ENCODE results near the gene PHYHD1. TPM values are rescaled to one million over a fixed set of nuclear protein-coding genes. Genes with fewer than 3 reads are reported as not detected.

PHYHD1 gene
- 19.0 TPM for polyA plus RNA-seq
- long read RNA-seq, donor 1, result 0 reads
- long read RNA-seq, donor 2, result 0 reads
- long read RNA-seq, donor 3, result 0 reads
- long read RNA-seq, donor 4, result 0 reads
- long read RNA-seq, donor 5, result 0 reads
- long read RNA-seq, donor 6, result 0 reads
- long read RNA-seq, donor 7, result 0 reads
- long read RNA-seq, donor 8, result 0 reads
- long read RNA-seq, donor 9, result 0 reads
- long read RNA-seq, donor 10, result 0 reads
- long read RNA-seq, donor 11, result 0 reads

GRCh38 chr9:128920381-128921058 lies at the start of gene PHYHD1:
Gene PHYHD1, plus strand, starts transcription at chr9:128920982. Its CDS starts 1,342 bp downstream, at chr9:128922324.
- DNase-seq, result no peak
- peak within 1 kb of the TSS; percentile 79 for H3K4me3 ChIP-seq (ENCODE audit: low read length)
- peaks cover 3% of the 10 kb centered on the region for H3K9me3 ChIP-seq (ENCODE audit: control insufficient read depth, low read depth, low read length)
- peak within 1 kb of the TSS; percentile 63 for H3K27ac ChIP-seq (ENCODE audit: low read length)
- peaks cover 13% of the 10 kb centered on the region for H3K4me1 ChIP-seq (ENCODE audit: control insufficient read depth, insufficient read depth, low read length)
- H3K36me3 ChIP-seq (ENCODE audit: control insufficient read depth, insufficient read depth, low read length), result peaks cover 20% of the 10 kb centered on the region
- WGBS (ENCODE audit: insufficient coverage, low lambda C conversion rate), result no CpG with 5 or more reads among the region's 13 CpGs
- no peaks in the 10 kb centered on the region for H3K27me3 ChIP-seq (ENCODE audit: control insufficient read depth, insufficient read depth, low read length)

- H3K27me3 ChIP-seq (ENCODE audit: control insufficient read depth, insufficient read depth, low read length), result no peaks in the 10 kb centered on the region
- DNase-seq, result peak in 1 of 2 donors; percentile 29
- no peaks in the 10 kb centered on the region for H3K9me3 ChIP-seq (ENCODE audit: control insufficient read depth, low read depth, low read length)
- WGBS (ENCODE audit: insufficient coverage, low lambda C conversion rate), result no CpG with 5 or more reads among the region's 5 CpGs
- H3K36me3 ChIP-seq (ENCODE audit: control insufficient read depth, insufficient read depth, low read length), result no peaks in the 10 kb centered on the region
- H3K4me1 ChIP-seq (ENCODE audit: control insufficient read depth, insufficient read depth, low read length), result peaks cover 21% of the 10 kb centered on the region
- no peak overlapping the region for H3K4me3 ChIP-seq (ENCODE audit: low read length)
- no peak overlapping the region for H3K27ac ChIP-seq (ENCODE audit: low read length)
Observed at GRCh38 chr9:128877852-128878251, 42.9 kb upstream of the PHYHD1 start.

GRCh38 chr9:128881884-128882676 lies 38.7 kb upstream of the PHYHD1 start, which contains the start of the genes KYAT1 and LRRC8A:
Gene KYAT1, minus strand, starts transcription at chr9:128881950. Its CDS starts 36,545 bp downstream, at chr9:128845405.
Gene LRRC8A, plus strand, starts transcription at chr9:128882133. Its CDS starts 25,032 bp downstream, at chr9:128907165.
- peak; percentile 97 to 98 for DNase-seq
- H3K9me3 ChIP-seq (ENCODE audit: control insufficient read depth, low read depth, low read length), result no peaks in the 10 kb centered on the region
- H3K27me3 ChIP-seq (ENCODE audit: control insufficient read depth, insufficient read depth, low read length), result no peaks in the 10 kb centered on the region
- peaks cover 25% of the 10 kb centered on the region for H3K4me1 ChIP-seq (ENCODE audit: control insufficient read depth, insufficient read depth, low read length)
- H3K4me3 ChIP-seq (ENCODE audit: low read length), result peak within 1 kb of the TSS; percentile 83
- WGBS (ENCODE audit: insufficient coverage, low lambda C conversion rate), result no CpG with 5 or more reads among the region's 70 CpGs
- H3K36me3 ChIP-seq (ENCODE audit: control insufficient read depth, insufficient read depth, low read length), result peaks cover 15% of the 10 kb centered on the region
- H3K27ac ChIP-seq (ENCODE audit: low read length), result peak within 1 kb of the TSS; percentile 88

GRCh38 chr9:128882677-128883603 lies 37.8 kb upstream of the PHYHD1 start:
- peaks cover 20% of the 10 kb centered on the region for H3K4me1 ChIP-seq (ENCODE audit: control insufficient read depth, insufficient read depth, low read length)
- WGBS (ENCODE audit: insufficient coverage, low lambda C conversion rate), result no CpG with 5 or more reads among the region's 19 CpGs

GRCh38 chr9:128884164-128884563 lies 36.6 kb upstream of the PHYHD1 start:
- no peak for DNase-seq
- Histone ChIP-seq H3K27me3 (ENCODE audit: control insufficient read depth, insufficient read depth, low read length) (no peaks in the 10 kb centered on the region), H3K4me1 (ENCODE audit: control insufficient read depth, insufficient read depth, low read length) (peaks cover 20% of the 10 kb centered on the region), H3K27ac (ENCODE audit: low read length) (no peak overlapping the region), H3K36me3 (ENCODE audit: control insufficient read depth, insufficient read depth, low read length) (peaks cover 31% of the 10 kb centered on the region), H3K9me3 (ENCODE audit: control insufficient read depth, low read depth, low read length) (no peaks in the 10 kb centered on the region), H3K4me3 (ENCODE audit: low read length) (no peak overlapping the region)
- no CpG with 5 or more reads among the region's 2 CpGs for WGBS (ENCODE audit: insufficient coverage, low lambda C conversion rate)

More at GRCh38 chr9:128882677-128883603, 37.8 kb upstream of the PHYHD1 start:
- peak in 1 of 2 donors; percentile 46 for DNase-seq
- H3K36me3 ChIP-seq (ENCODE audit: control insufficient read depth, insufficient read depth, low read length), result peaks cover 19% of the 10 kb centered on the region
- H3K27ac ChIP-seq (ENCODE audit: low read length), result peak overlapping the region; percentile 88
- H3K4me3 ChIP-seq (ENCODE audit: low read length), result peak overlapping the region; percentile 83
- H3K9me3 ChIP-seq (ENCODE audit: control insufficient read depth, low read depth, low read length), result no peaks in the 10 kb centered on the region
- H3K27me3 ChIP-seq (ENCODE audit: control insufficient read depth, insufficient read depth, low read length), result no peaks in the 10 kb centered on the region

GRCh38 chr9:128885376-128885775 lies 35.4 kb upstream of the PHYHD1 start:
- DNase-seq, result no peak
- Histone ChIP-seq H3K27ac (ENCODE audit: low read length) (no peak overlapping the region), H3K36me3 (ENCODE audit: control insufficient read depth, insufficient read depth, low read length) (peaks cover 32% of the 10 kb centered on the region), H3K9me3 (ENCODE audit: control insufficient read depth, low read depth, low read length) (no peaks in the 10 kb centered on the region), H3K27me3 (ENCODE audit: control insufficient read depth, insufficient read depth, low read length) (no peaks in the 10 kb centered on the region), H3K4me3 (ENCODE audit: low read length) (no peak overlapping the region), H3K4me1 (ENCODE audit: control insufficient read depth, insufficient read depth, low read length) (peaks cover 17% of the 10 kb centered on the region)
- WGBS (ENCODE audit: insufficient coverage, low lambda C conversion rate), result no CpG with 5 or more reads among the region's 8 CpGs

GRCh38 chr9:128885798-128886197 lies 35.0 kb upstream of the PHYHD1 start:
- Histone ChIP-seq H3K27me3 (ENCODE audit: control insufficient read depth, insufficient read depth, low read length) (no peaks in the 10 kb centered on the region), H3K27ac (ENCODE audit: low read length) (no peak overlapping the region), H3K4me1 (ENCODE audit: control insufficient read depth, insufficient read depth, low read length) (peaks cover 13% of the 10 kb centered on the region), H3K36me3 (ENCODE audit: control insufficient read depth, insufficient read depth, low read length) (peaks cover 36% of the 10 kb centered on the region), H3K9me3 (ENCODE audit: control insufficient read depth, low read depth, low read length) (no peaks in the 10 kb centered on the region), H3K4me3 (ENCODE audit: low read length) (no peak overlapping the region)
- WGBS (ENCODE audit: insufficient coverage, low lambda C conversion rate), result no CpG with 5 or more reads among the region's 15 CpGs
- DNase-seq, result no peak

- H3K4me1 ChIP-seq (ENCODE audit: control insufficient read depth, insufficient read depth, low read length), result peaks cover 13% of the 10 kb centered on the region
- 80% methylated on average over 1 of the region's 13 CpGs for WGBS (ENCODE audit: insufficient coverage, low lambda C conversion rate)
- H3K27me3 ChIP-seq (ENCODE audit: control insufficient read depth, insufficient read depth, low read length), result no peaks in the 10 kb centered on the region
- no peak overlapping the region for H3K4me3 ChIP-seq (ENCODE audit: low read length)
- H3K9me3 ChIP-seq (ENCODE audit: control insufficient read depth, low read depth, low read length), result no peaks in the 10 kb centered on the region
- peaks cover 37% of the 10 kb centered on the region for H3K36me3 ChIP-seq (ENCODE audit: control insufficient read depth, insufficient read depth, low read length)
- no peak for DNase-seq
- H3K27ac ChIP-seq (ENCODE audit: low read length), result no peak overlapping the region
Observed at GRCh38 chr9:128886211-128886891, 34.4 kb upstream of the PHYHD1 start.

GRCh38 chr9:128887049-128887448 lies 33.7 kb upstream of the PHYHD1 start:
- no peak overlapping the region for H3K4me3 ChIP-seq (ENCODE audit: low read length)
- WGBS (ENCODE audit: insufficient coverage, low lambda C conversion rate), result no CpG with 5 or more reads among the region's 3 CpGs
- H3K27me3 ChIP-seq (ENCODE audit: control insufficient read depth, insufficient read depth, low read length), result no peaks in the 10 kb centered on the region
- no peaks in the 10 kb centered on the region for H3K9me3 ChIP-seq (ENCODE audit: control insufficient read depth, low read depth, low read length)
- H3K36me3 ChIP-seq (ENCODE audit: control insufficient read depth, insufficient read depth, low read length), result peaks cover 41% of the 10 kb centered on the region
- peaks cover 17% of the 10 kb centered on the region for H3K4me1 ChIP-seq (ENCODE audit: control insufficient read depth, insufficient read depth, low read length)
- no peak for DNase-seq
- no peak overlapping the region for H3K27ac ChIP-seq (ENCODE audit: low read length)

Data from large intestine (tissue), 12 donors.